GM21515 (cell line): ENCODE results near the gene SLC38A3.
A peak's percentile ranks its signal among the peaks of the same experiment; 100 is the strongest.
"Not testable (repeated sequence)": the region's sequence is repeated elsewhere in the genome, so short reads cannot be mapped to it uniquely, and the experiment has no call there.

Source experiments
- ATAC-seq: cut with Tn5 transposase; IDR thresholded peaks from one replicate; pipeline ENCODE4 v1.9.1; 2021; ENCODE audit not compliant: unreplicated experiment

SLC38A3 gene

GRCh38 chr3:50229490-50229889, 24.4 kb downstream of the SLC38A3 start:
- ATAC-seq, result no peak

- no peak for ATAC-seq
Measured at GRCh38 chr3:50230104-50230793, 25.2 kb downstream of the SLC38A3 start.

GRCh38 chr3:50230794-50231125, 25.7 kb downstream of the SLC38A3 start:
- no peak for ATAC-seq

DNA sequence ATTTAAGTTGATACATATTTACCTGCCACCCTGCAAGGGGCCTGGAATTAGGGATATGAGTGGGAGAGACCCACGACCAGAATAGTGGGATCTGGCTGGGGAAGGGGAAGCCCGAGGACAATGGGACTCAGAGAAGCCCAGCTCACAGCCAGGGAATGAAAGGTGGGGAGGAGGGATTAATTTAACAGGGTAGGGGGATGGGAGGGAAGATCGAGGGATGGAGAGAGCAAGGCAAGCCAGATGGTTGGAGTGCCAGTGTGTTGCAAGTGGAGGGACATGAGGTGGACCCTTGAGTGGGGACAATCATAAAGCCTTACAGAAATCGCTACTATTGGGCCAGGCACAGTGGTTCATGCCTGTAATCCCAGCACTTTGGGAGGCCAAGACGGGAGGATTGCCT, 26.5 kb downstream of the SLC38A3 start:
- no peak for ATAC-seq

- no peak for ATAC-seq
Measured at GRCh38 chr3:50232303-50232702, 27.2 kb downstream of the SLC38A3 start.

GRCh38 chr3:50233176-50233575, 28.1 kb downstream of the SLC38A3 start:
- no peak for ATAC-seq

GRCh38 chr3:50235716-50236483, 30.8 kb downstream of the SLC38A3 start, which contains the start of gene GNAI2:
Gene GNAI2 (plus strand): TSS chr3:50236204. CDS start chr3:50236336, 132 bp downstream.
- ATAC-seq, result peak; percentile 92

DNA sequence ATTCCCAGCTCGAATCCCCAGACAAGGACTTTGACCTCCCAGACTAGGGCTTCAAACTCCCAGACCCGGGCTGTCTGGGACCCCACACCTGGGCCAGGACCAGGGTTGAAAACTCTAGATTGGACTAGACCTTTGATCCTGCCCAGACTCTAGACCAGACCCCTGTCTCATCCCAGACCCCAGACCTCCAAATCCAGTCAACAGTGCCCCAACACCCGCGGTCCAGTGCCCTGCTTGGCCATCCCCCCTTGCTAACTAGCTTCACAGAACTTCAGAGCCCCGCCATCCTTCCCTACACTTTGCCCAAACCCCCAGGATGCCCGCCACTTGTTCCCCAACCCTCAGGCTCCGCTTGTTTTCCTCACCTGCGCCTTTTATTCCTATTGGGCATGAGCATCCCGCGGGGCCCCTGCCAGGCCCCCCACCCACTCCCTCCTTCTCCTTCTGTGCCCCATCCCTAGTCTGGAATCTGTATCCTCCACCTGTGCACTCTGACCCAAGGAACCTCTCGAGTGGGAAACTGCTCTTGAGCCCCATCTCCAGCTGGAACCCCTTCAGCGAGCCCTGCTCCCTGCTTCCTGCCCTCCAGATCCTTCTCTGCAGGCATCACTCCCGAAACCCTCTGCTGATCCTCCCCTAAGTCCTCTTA, 31.5 kb downstream of the SLC38A3 start:
- no peak for ATAC-seq

GRCh38 chr3:50237133-50237651, 32.1 kb downstream of the SLC38A3 start:
- ATAC-seq, result no peak

GRCh38 chr3:50237754-50238548, 32.9 kb downstream of the SLC38A3 start:
- peak; percentile 27 for ATAC-seq

- ATAC-seq, result no peak
Measured at GRCh38 chr3:50238549-50239026, 33.5 kb downstream of the SLC38A3 start.

- no peak for ATAC-seq
Measured at GRCh38 chr3:50239649-50240048, 34.6 kb downstream of the SLC38A3 start.

DNA sequence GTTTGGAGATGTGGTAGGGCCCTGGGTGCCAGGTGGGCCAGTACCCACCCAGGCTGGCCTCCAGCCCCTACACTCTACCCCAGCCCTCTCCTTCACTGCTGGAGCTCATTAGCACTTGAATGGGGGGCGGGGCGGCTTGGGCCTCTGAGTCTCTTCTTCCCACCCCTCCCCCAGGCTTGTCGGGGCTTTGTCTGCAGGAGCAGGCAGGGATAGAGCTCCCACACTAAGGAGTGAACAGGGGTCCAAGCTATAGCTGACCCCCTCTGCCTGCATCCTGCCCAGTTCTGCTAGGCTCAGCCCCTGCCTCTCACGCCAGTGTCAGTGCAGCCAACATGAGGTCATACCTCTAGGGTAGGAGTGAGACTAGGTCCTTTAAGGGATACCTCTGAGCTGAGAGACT, 36.1 kb downstream of the SLC38A3 start:
- no peak for ATAC-seq

- no peak for ATAC-seq
Measured at GRCh38 chr3:50241713-50242380, 36.8 kb downstream of the SLC38A3 start.

- no peak for ATAC-seq
Measured at GRCh38 chr3:50242381-50242770, 37.3 kb downstream of the SLC38A3 start.

DNA sequence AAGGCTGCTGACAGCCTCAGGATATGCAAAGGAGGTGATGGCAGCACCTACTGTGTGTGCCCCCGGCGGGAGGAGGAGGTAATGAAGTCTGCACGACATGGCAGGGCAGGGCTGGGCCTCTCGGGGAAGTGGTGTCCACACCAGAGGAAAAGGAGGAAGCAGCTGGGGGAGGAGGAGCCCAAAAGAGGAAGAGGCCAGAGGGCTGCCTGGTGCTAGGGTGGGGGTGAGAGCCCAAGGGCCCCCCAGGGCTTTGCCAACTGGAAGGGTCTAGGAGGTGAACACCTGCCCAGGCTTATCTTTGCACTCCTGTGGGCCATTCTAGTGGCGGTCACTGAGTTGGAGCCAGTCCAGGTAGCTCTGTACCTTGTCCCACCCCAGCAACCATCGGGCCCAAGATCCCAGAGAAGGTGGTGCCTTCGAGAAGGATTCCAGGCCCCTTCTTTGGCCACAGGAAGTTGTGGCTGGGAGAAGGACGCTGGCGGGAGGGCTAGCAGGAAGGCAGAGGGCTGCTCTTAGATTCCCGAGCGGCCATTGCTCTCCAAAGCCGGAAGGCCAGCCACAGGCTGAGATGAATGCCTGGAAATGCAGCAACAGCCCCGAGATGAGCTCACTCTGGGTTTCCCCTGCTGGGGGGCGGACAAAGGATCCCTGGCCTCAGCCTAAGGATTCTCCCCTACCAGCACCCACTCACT, 37.9 kb downstream of the SLC38A3 start:
- no peak for ATAC-seq

GRCh38 chr3:50243543-50243895, 38.4 kb downstream of the SLC38A3 start:
- ATAC-seq, result no peak

GRCh38 chr3:50244813-50245212, 39.7 kb downstream of the SLC38A3 start:
- ATAC-seq, result not testable (repeated sequence)

GRCh38 chr3:50245251-50245745, 40.2 kb downstream of the SLC38A3 start:
- ATAC-seq, result no peak
